Endothelial cell of umbilical vein (primary cell): Measurements from ENCODE around the gene GIGYF2.

ENCODE experiments used
- EZH2 ChIP-seq: IDR thresholded peaks from 2 replicates; pipeline ENCODE4 v1.6.1; 2012; ENCODE audit warnings: borderline replicate concordance, low read depth, mild to moderate bottlenecking, moderate library complexity, low read length, inconsistent platforms; ENCODE audit not compliant: severe bottlenecking
- FOS ChIP-seq: IDR thresholded peaks from 2 replicates; pipeline ENCODE4 v1.6.1; 2011; ENCODE audit warnings: mild to moderate bottlenecking, low read length, moderate library complexity, borderline replicate concordance; ENCODE audit not compliant: insufficient read depth
- GATA2 ChIP-seq: IDR thresholded peaks from 2 replicates; pipeline ENCODE4 v1.7.0; 2011; ENCODE audit warnings: low read depth, mild to moderate bottlenecking, moderate library complexity, mixed read lengths, low read length; ENCODE audit not compliant: insufficient read length, insufficient read depth
- JUN ChIP-seq: IDR thresholded peaks from 2 replicates; pipeline ENCODE4 v1.6.1; 2011; ENCODE audit warnings: borderline replicate concordance, low read depth; ENCODE audit not compliant: insufficient read length, insufficient read depth
- MAX ChIP-seq: IDR thresholded peaks from 2 replicates; pipeline ENCODE4 v1.6.1; 2011; ENCODE audit not compliant: insufficient read depth, insufficient read length
- MYC ChIP-seq: IDR thresholded peaks from one replicate; pipeline ENCODE4 v1.6.1; 2011; ENCODE audit warnings: mild to moderate bottlenecking, low read depth, low read length
- POLR2A ChIP-seq: IDR thresholded peaks from 2 replicates; pipeline ENCODE4 v1.6.1; 2012; ENCODE audit warnings: low read depth, mild to moderate bottlenecking, control low read depth, low read length
- POLR2AphosphoS5 ChIP-seq: IDR thresholded peaks from 2 replicates; pipeline ENCODE4 v1.6.1; 2012; ENCODE audit warnings: low read depth, mild to moderate bottlenecking, control low read depth, low read length, moderate library complexity; ENCODE audit not compliant: insufficient read depth
- TF ChIP-seq, protein P1 (sequence below), 2 donors: IDR thresholded peaks; 1 replicate in 1 of 2; 2 replicates in 1 of 2; pipeline ENCODE4 v1.5.1; 2011; ENCODE audit warnings: low read length in 2 of 2, mild to moderate bottlenecking in 2 of 2, moderate library complexity in 2 of 2, control low read depth in 1 of 2, inconsistent platforms in 1 of 2, low read depth in 1 of 2; ENCODE audit not compliant: insufficient read depth in 1 of 2; ENCODE audit errors: extremely low read depth in 1 of 2

- no peak for TF ChIP-seq EZH2
- no peak for TF ChIP-seq POLR2A
- no peak for TF ChIP-seq FOS
- TF ChIP-seq, protein P1, sequence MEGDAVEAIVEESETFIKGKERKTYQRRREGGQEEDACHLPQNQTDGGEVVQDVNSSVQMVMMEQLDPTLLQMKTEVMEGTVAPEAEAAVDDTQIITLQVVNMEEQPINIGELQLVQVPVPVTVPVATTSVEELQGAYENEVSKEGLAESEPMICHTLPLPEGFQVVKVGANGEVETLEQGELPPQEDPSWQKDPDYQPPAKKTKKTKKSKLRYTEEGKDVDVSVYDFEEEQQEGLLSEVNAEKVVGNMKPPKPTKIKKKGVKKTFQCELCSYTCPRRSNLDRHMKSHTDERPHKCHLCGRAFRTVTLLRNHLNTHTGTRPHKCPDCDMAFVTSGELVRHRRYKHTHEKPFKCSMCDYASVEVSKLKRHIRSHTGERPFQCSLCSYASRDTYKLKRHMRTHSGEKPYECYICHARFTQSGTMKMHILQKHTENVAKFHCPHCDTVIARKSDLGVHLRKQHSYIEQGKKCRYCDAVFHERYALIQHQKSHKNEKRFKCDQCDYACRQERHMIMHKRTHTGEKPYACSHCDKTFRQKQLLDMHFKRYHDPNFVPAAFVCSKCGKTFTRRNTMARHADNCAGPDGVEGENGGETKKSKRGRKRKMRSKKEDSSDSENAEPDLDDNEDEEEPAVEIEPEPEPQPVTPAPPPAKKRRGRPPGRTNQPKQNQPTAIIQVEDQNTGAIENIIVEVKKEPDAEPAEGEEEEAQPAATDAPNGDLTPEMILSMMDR (IDR thresholded peaks at IDR 0.05; ENCODE audit: extremely low read depth in 1 of 2, insufficient read depth in 1 of 2, low read depth in 1 of 2, low read length in 2 of 2): no peak
- no peak for TF ChIP-seq POLR2AphosphoS5
- TF ChIP-seq JUN: no peak
- TF ChIP-seq GATA2: no peak
- no peak for TF ChIP-seq MAX
- TF ChIP-seq MYC: no peak
Observed at GRCh38 chr2:232776435-232776834, 79.3 kb downstream of the GIGYF2 start, which contains the start of gene KCNJ13.
